ENCODE data around the gene STK32B. TPM values are rescaled to one million over a fixed set of nuclear protein-coding genes. Genes with fewer than 3 reads are reported as not detected.

The STK32B gene
- total RNA-seq, 1 donor from 2014 or later, result 2.5 TPM

- TF ChIP-seq CTCF (IDR thresholded peaks at IDR 0.05; ENCODE audit: partially characterized antibody, unreplicated experiment), result no peak
- H3K4me3 Mint-ChIP-seq (ENCODE audit: unreplicated experiment), result no peak overlapping the region
- peaks cover 5% of the 10 kb centered on the region for H3K36me3 Mint-ChIP-seq (ENCODE audit: unreplicated experiment)
- no peak for DNase-seq
- peaks cover 6% of the 10 kb centered on the region for H3K27me3 Mint-ChIP-seq (ENCODE audit: unreplicated experiment)
- H3K9me3 Mint-ChIP-seq (ENCODE audit: unreplicated experiment), result peaks cover 2% of the 10 kb centered on the region
- H3K27ac Mint-ChIP-seq (ENCODE audit: unreplicated experiment), result no peak overlapping the region
- H3K4me1 Mint-ChIP-seq (ENCODE audit: low read depth, unreplicated experiment), result peaks cover 4% of the 10 kb centered on the region
Measured at GRCh38 chr4:5387457-5387856, 336.2 kb downstream of the STK32B start.

- Mint-ChIP-seq H3K9me3 (ENCODE audit: unreplicated experiment) (no peaks in the 10 kb centered on the region), H3K4me1 (ENCODE audit: low read depth, unreplicated experiment) (no peaks in the 10 kb centered on the region), H3K27ac (ENCODE audit: unreplicated experiment) (no peak overlapping the region), H3K4me3 (ENCODE audit: unreplicated experiment) (no peak overlapping the region), H3K27me3 (ENCODE audit: unreplicated experiment) (peaks cover 1% of the 10 kb centered on the region), H3K36me3 (ENCODE audit: unreplicated experiment) (peaks cover 5% of the 10 kb centered on the region)
- no peak for TF ChIP-seq CTCF (IDR thresholded peaks at IDR 0.05; ENCODE audit: partially characterized antibody, unreplicated experiment)
- no peak for DNase-seq
Measured at GRCh38 chr4:5389756-5390310, 338.6 kb downstream of the STK32B start.

GRCh38 chr4:5391492-5391891, 340.2 kb downstream of the STK32B start:
- DNase-seq, result no peak
- no peak overlapping the region for H3K27ac Mint-ChIP-seq (ENCODE audit: unreplicated experiment)
- H3K4me1 Mint-ChIP-seq (ENCODE audit: low read depth, unreplicated experiment), result no peaks in the 10 kb centered on the region
- TF ChIP-seq CTCF (IDR thresholded peaks at IDR 0.05; ENCODE audit: partially characterized antibody, unreplicated experiment), result no peak
- peaks cover 1% of the 10 kb centered on the region for H3K9me3 Mint-ChIP-seq (ENCODE audit: unreplicated experiment)
- H3K36me3 Mint-ChIP-seq (ENCODE audit: unreplicated experiment), result peaks cover 5% of the 10 kb centered on the region
- H3K27me3 Mint-ChIP-seq (ENCODE audit: unreplicated experiment), result no peaks in the 10 kb centered on the region
- no peak overlapping the region for H3K4me3 Mint-ChIP-seq (ENCODE audit: unreplicated experiment)

- Mint-ChIP-seq H3K4me3 (ENCODE audit: unreplicated experiment) (no peak overlapping the region), H3K27ac (ENCODE audit: unreplicated experiment) (no peak overlapping the region), H3K36me3 (ENCODE audit: unreplicated experiment) (peaks cover 5% of the 10 kb centered on the region), H3K9me3 (ENCODE audit: unreplicated experiment) (peaks cover 1% of the 10 kb centered on the region), H3K4me1 (ENCODE audit: low read depth, unreplicated experiment) (no peaks in the 10 kb centered on the region), H3K27me3 (ENCODE audit: unreplicated experiment) (no peaks in the 10 kb centered on the region)
- no peak for DNase-seq
- TF ChIP-seq CTCF (IDR thresholded peaks at IDR 0.05; ENCODE audit: partially characterized antibody, unreplicated experiment), result no peak
Measured at GRCh38 chr4:5393911-5394513, 342.7 kb downstream of the STK32B start.

- no peaks in the 10 kb centered on the region for H3K27me3 Mint-ChIP-seq (ENCODE audit: unreplicated experiment)
- no peak overlapping the region for H3K4me3 Mint-ChIP-seq (ENCODE audit: unreplicated experiment)
- H3K27ac Mint-ChIP-seq (ENCODE audit: unreplicated experiment), result no peak overlapping the region
- no peak for TF ChIP-seq CTCF (IDR thresholded peaks at IDR 0.05; ENCODE audit: partially characterized antibody, unreplicated experiment)
- H3K4me1 Mint-ChIP-seq (ENCODE audit: low read depth, unreplicated experiment), result no peaks in the 10 kb centered on the region
- no peaks in the 10 kb centered on the region for H3K36me3 Mint-ChIP-seq (ENCODE audit: unreplicated experiment)
- peaks cover 4% of the 10 kb centered on the region for H3K9me3 Mint-ChIP-seq (ENCODE audit: unreplicated experiment)
- DNase-seq, result no peak
Measured at GRCh38 chr4:5395781-5396180, 344.5 kb downstream of the STK32B start.

All from glutamatergic neuron (in vitro differentiated cells).